Measurements from ENCODE around the gene EFHC1.
A peak's percentile ranks its signal among the peaks of the same experiment; 100 is the strongest.
"Not testable (repeated sequence)": the region's sequence is repeated elsewhere in the genome, so short reads cannot be mapped to it uniquely, and the experiment has no call there.

Gene EFHC1

DNA sequence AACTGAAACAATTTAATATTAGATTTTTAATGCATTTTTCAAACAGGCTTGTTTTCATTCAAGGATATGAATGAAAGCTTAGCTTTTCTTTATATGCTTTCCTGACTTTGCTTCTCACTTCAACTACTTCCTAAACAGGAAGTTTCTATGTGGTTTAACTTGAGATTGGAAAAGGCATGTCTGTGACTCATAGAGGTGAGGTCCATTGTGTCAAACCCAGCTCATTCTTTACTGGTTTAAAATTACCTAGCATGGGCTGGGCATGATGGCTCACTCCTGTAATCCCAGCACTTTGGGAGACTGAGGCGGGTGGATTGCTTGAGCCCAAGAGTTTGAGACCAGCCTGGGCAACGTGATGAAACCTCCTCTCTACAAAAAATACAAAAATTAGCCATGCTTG is 34.4 kb downstream of the EFHC1 start:
- H3K9me3 Mint-ChIP-seq (ENCODE audit: low read depth), result peaks cover 13% of the 10 kb centered on the region

DNA sequence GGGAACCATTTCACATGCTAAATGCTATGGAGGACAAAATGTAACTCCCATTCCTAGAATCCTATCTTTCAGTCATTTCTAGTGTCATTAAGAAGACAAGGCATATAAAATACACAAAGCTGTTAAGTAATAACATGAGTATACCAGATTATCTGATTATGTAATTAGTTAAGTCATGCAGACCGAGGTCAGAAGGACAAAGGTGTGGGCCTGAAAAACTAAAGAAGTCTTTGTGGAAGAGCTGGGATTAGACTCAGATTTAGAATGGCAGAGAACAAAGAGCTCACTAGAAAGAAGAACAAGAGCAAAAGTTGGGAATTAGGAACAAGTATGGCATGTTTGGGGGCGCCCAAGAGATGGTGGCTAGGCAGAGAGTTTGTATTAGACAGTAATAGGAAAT is 37.0 kb downstream of the EFHC1 start:
- no peak overlapping the region for H3K4me3 Mint-ChIP-seq
- H3K36me3 Mint-ChIP-seq, result peaks cover 9% of the 10 kb centered on the region
- peaks cover 3% of the 10 kb centered on the region for H3K27me3 Mint-ChIP-seq
- no peak overlapping the region for H3K27ac Mint-ChIP-seq
- H3K9me3 Mint-ChIP-seq (ENCODE audit: low read depth), result peaks cover 5% of the 10 kb centered on the region
- no peaks in the 10 kb centered on the region for H3K4me1 Mint-ChIP-seq (ENCODE audit: low read depth)

More for the DNA sequence above, 34.4 kb downstream of the EFHC1 start:
- Mint-ChIP-seq H3K4me3 (no peak overlapping the region), H3K27ac (no peak overlapping the region), H3K4me1 (ENCODE audit: low read depth) (no peaks in the 10 kb centered on the region), H3K36me3 (peaks cover 21% of the 10 kb centered on the region), H3K27me3 (no peaks in the 10 kb centered on the region)

DNA sequence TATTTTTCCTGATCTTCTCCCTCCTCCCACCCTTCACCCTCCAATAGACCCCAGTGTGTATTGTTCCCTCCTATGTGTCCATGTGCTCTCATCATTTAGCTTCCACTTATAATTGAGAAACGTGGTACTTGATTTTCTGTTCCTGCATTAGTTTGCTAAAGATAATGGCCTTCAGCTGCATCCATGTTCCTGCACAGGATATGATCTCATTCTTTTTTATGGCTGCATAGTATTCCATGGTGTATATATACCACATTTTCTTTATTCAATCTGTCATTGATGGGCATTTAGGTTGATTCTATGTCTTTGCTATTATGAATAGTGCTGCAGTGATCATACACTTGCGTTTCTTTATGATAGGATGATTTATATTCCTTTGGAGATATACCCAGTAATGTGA is 41.1 kb downstream of the EFHC1 start:
- not testable (repeated sequence) for H3K4me1 Mint-ChIP-seq (ENCODE audit: low read depth); H3K9me3 Mint-ChIP-seq (ENCODE audit: low read depth); H3K4me3 Mint-ChIP-seq; H3K27me3 Mint-ChIP-seq; H3K36me3 Mint-ChIP-seq; H3K27ac Mint-ChIP-seq

DNA sequence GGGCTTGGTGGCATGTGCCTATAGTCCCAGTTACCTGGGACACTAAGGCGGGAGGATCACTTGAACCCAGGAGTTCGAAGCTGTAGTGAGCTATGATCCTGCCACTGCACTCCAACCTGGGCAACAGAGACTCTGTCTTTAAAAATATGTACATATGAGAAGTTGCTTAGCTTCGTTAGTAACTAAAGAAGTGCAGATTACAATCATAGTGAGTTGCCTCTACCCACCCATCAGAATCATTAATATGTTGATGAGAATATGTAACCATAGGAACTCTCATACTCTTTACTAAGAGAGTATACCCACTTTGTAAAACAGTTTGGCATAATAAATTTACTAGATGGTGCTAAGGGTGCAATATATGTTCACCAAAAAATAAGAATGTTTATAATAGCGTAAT is 54.0 kb downstream of the EFHC1 start:
- Mint-ChIP-seq H3K36me3 (peaks cover 8% of the 10 kb centered on the region), H3K9me3 (ENCODE audit: low read depth) (no peaks in the 10 kb centered on the region), H3K27ac (no peak overlapping the region)

DNA sequence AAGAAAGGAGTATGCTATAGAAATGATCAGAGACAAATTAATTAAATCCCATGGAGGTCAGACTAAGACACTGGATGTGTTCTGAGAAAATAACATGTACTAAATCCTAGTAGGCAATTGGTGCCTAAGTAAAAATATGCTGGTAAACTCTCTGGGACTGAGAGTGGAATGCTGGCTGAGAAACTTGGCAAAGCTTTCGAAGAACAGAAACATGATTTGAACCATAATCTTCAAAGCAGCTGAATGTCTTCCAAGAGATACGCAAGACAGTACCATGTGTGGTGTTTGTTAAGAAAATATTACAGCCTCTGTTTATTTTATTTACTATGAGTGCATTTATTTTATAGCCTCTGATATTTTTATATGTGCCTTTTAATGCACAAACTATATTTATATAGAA is 55.2 kb downstream of the EFHC1 start:
- H3K4me3 Mint-ChIP-seq, result no peak overlapping the region
- no peaks in the 10 kb centered on the region for H3K27me3 Mint-ChIP-seq
- peaks cover 7% of the 10 kb centered on the region for H3K36me3 Mint-ChIP-seq
- H3K4me1 Mint-ChIP-seq (ENCODE audit: low read depth), result no peaks in the 10 kb centered on the region
- no peak overlapping the region for H3K27ac Mint-ChIP-seq
- H3K9me3 Mint-ChIP-seq (ENCODE audit: low read depth), result no peaks in the 10 kb centered on the region

More for the DNA sequence above, 54.0 kb downstream of the EFHC1 start:
- no peaks in the 10 kb centered on the region for H3K4me1 Mint-ChIP-seq (ENCODE audit: low read depth)
- no peak overlapping the region for H3K4me3 Mint-ChIP-seq
- H3K27me3 Mint-ChIP-seq, result no peaks in the 10 kb centered on the region

DNA sequence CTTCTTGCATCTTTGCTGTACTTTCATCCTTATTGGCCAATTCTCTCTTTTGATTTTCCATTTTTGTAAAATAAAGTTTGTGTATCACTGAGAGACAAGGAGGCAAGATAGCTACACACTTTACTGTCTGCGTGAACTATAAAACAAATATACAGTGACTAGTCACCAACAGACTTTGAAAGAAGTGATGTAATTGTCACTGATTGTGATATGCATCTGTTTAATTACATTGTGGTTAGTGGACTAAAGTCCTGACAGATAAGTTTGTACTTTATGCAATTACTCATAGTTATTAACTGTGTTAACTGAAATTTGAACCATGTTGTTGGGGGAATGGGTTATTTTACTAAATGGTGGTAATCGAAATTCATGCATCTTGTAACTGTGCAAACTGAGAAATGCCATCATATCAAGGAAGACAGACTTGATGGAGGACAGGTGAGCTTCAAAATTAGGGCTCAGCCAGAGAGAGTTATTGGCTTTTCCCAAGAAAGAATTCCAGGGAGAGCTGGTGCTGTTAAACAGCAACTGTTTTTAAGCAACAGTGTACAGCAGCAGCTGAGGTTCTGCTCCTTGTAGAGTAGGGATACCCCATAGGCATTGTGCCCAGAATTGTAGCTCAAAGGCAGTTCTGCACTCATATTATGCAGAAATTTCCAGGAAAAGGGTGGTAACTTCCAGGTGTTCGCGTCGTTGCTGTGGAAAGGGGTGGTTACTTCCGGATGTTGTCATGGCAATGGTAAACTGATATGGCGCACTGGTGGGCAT is 62.9 kb downstream of the EFHC1 start:
- no peak overlapping the region for H3K27ac Mint-ChIP-seq
- peaks cover 15% of the 10 kb centered on the region for H3K36me3 Mint-ChIP-seq
- H3K4me1 Mint-ChIP-seq (ENCODE audit: low read depth), result no peaks in the 10 kb centered on the region
- H3K4me3 Mint-ChIP-seq, result no peak overlapping the region
- H3K27me3 Mint-ChIP-seq, result no peaks in the 10 kb centered on the region
- H3K9me3 Mint-ChIP-seq (ENCODE audit: low read depth), result peaks cover 5% of the 10 kb centered on the region

DNA sequence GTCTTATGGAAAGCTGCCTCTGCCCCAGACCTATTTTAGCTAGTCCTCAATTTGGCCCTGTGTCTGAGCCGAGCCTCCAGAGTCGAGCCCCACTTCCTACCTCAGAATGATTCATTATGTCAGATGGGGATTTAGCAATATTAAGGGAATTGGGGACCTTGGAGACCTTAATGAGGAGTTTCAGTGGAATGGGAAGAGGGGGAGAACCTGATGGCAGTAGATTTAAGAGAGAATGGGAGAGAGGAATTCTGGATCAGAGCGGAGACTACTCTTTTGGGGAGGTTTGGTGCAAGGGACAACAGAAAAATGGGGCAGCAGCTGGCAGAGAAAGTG is 63.5 kb downstream of the EFHC1 start:
- Mint-ChIP-seq H3K36me3 (peaks cover 15% of the 10 kb centered on the region), H3K27ac (no peak overlapping the region), H3K9me3 (ENCODE audit: low read depth) (peaks cover 5% of the 10 kb centered on the region)

DNA sequence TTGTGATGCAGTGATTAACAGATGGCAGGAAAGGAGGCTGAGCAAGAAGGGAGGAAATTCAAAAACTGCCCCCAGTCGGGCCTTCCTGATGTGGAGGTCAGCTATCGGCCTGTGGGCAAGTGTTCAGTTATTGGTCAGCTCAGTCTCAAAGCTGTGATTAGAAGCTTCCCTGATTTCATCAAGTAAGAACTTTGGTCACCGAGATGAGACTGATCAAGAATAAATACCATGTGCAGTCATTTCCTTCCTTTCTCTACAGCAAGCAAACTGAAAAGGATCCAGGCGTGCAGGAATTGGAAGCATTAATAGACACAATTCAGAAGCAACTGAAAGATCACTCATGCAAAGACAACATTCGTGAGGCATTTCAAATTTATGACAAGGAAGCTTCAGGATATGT is 69.7 kb downstream of the EFHC1 start:
- H3K27ac Mint-ChIP-seq, result no peak overlapping the region
- H3K27me3 Mint-ChIP-seq, result no peaks in the 10 kb centered on the region
- peaks cover 5% of the 10 kb centered on the region for H3K9me3 Mint-ChIP-seq (ENCODE audit: low read depth)
- peaks cover 15% of the 10 kb centered on the region for H3K36me3 Mint-ChIP-seq
- H3K4me1 Mint-ChIP-seq (ENCODE audit: low read depth), result no peaks in the 10 kb centered on the region
- no peak overlapping the region for H3K4me3 Mint-ChIP-seq

More for the DNA sequence above, 63.5 kb downstream of the EFHC1 start:
- Mint-ChIP-seq H3K27me3 (no peaks in the 10 kb centered on the region), H3K4me3 (no peak overlapping the region), H3K4me1 (ENCODE audit: low read depth) (no peaks in the 10 kb centered on the region)

DNA sequence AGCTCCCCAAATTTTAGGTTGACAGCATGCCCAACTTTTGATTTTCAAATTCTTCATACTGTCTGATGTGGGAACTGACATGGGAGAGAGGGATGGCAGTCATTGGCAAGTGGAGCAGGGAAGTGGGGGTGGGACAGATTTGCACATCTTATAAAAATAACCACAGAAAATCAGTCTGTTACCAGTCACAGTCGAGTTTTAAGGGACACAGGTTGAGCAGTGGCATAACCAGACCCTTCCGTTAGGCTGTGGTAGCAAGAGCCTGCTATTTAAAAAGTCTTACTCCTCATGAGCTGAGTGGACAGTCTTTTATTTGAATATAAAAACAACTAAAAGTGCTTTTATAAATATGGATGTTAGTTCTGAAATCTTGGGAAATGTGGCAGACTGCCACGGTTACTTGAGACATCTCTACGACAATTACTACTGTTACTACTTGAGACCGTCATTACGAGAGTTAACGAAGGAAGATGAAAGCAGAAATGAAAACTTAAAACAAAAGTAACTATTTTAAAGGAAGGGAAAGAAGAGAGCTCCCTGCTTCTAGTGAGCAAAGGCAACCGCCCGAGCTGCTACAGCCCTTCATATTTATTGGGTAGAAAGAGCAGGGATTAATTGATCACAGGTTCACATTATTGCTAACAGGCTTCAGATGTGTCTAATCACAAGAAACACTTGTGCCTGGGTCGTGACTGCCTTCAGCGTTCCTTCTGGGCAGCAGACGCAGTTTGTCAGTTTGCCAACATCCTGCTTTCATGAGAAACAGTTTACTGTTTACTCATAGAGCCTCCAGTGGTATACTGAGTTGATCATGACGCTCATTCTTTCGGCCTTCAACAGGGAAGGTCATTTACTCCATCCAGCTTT is 71.3 kb downstream of the EFHC1 start:
- H3K27ac Mint-ChIP-seq, result no peak overlapping the region
- H3K4me1 Mint-ChIP-seq (ENCODE audit: low read depth), result no peaks in the 10 kb centered on the region
- H3K9me3 Mint-ChIP-seq (ENCODE audit: low read depth), result no peaks in the 10 kb centered on the region
- H3K4me3 Mint-ChIP-seq, result no peak overlapping the region
- H3K36me3 Mint-ChIP-seq, result peaks cover 17% of the 10 kb centered on the region
- H3K27me3 Mint-ChIP-seq, result no peaks in the 10 kb centered on the region

DNA sequence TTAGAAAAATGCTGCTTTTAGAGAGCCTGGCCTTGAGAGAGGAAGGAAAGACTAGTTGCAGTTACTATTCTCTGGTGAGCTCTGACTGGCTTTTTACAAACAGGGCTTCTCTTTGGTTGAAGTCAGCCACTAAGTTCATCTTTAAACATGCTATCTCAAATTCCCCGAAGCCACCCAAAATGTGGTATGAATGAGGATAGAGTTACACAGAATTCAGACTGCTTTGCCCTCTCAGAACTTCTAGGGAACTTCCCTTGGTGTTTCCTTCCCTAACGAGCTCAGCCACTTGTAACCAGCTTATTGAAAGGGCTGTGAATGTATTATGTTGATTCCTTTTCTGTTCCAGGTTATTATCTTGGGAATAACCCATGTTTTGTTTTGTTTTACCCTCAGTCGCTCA is 73.5 kb downstream of the EFHC1 start:
- no peaks in the 10 kb centered on the region for H3K27me3 Mint-ChIP-seq
- H3K4me1 Mint-ChIP-seq (ENCODE audit: low read depth), result no peaks in the 10 kb centered on the region
- peaks cover 11% of the 10 kb centered on the region for H3K36me3 Mint-ChIP-seq
- H3K9me3 Mint-ChIP-seq (ENCODE audit: low read depth), result no peaks in the 10 kb centered on the region
- no peak overlapping the region for H3K4me3 Mint-ChIP-seq
- H3K27ac Mint-ChIP-seq, result no peak overlapping the region

DNA sequence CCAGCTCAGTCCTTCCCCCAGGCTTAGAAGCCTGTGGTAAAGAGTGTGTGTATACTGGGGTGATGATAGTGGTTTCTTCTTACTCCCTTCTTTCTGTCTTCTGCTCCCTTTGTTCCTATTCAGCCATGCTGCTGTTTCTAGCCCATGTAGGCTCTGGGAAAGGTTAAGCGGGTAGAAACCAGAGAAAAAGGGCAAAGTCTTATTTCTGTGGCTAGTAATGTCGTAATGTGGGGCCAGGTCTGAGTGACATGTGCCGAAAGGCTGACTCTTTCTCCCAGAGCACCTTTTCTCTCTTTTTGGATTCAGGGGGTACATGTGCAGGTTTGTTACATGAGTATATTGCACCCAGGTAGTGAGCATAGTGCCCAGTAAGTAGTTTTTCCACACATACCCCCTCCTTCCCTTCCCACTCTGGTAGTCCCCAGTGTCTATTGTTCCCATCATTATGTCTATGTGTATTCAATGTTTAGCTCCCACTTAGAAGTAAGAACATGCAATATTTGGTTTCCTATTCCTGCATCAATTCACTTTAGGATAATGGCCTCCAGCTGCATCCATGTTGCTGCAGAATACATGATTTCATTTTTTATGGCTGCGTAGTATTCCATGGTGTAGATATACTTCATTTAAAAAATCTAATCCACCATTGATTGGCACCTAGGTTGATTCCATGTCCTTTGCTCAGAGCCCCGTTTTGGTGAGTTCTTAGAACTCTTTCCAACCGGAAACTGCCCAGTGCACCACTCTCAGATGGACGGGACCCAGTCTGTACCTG is 74.3 kb downstream of the EFHC1 start:
- H3K27ac Mint-ChIP-seq, result peak overlapping the region; percentile 58
- peaks cover 7% of the 10 kb centered on the region for H3K36me3 Mint-ChIP-seq
- no peaks in the 10 kb centered on the region for H3K4me1 Mint-ChIP-seq (ENCODE audit: low read depth)
- H3K4me3 Mint-ChIP-seq, result no peak overlapping the region
- H3K9me3 Mint-ChIP-seq (ENCODE audit: low read depth), result no peaks in the 10 kb centered on the region
- H3K27me3 Mint-ChIP-seq, result no peaks in the 10 kb centered on the region

DNA sequence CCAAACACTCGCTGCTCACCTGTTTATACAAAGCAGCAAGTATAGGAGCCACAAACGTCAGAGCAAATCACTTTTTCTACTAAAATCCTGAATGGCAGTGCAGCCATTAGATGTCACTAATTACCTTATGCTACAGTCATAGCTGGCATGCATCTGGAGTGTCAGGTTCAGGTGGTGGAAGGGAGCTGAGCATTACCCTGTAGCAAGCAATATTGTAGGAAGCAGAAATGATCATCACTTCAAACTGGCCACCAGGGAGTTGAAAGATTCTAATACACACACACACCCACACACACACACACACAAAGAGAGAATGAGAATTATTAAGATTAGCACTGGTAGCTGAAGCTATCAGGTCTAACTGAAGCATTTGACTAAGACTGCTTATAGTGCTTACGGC is 75.8 kb downstream of the EFHC1 start:
- Mint-ChIP-seq H3K4me1 (ENCODE audit: low read depth) (no peaks in the 10 kb centered on the region), H3K36me3 (peaks cover 6% of the 10 kb centered on the region), H3K9me3 (ENCODE audit: low read depth) (no peaks in the 10 kb centered on the region), H3K4me3 (no peak overlapping the region), H3K27ac (no peak overlapping the region), H3K27me3 (no peaks in the 10 kb centered on the region)

DNA sequence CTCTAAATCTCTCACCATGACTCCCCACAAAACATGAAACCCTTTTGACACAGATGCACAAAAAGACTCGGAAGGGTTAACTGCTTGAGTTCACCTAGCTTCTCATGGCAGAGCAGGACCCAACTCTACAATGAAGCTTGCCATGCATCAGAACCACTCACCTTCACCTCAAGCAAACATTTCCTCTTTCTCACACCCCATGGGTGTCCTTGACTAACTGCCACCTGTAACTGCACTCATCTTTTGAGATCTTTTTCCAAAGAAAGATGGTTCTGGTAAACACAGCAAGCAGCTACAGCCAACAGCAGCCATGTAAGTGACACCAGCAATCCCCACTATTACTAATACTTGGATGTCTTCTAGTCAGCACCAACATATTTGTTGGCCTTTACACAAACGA is 76.5 kb downstream of the EFHC1 start:
- Mint-ChIP-seq H3K36me3 (peaks cover 5% of the 10 kb centered on the region), H3K27ac (no peak overlapping the region), H3K27me3 (no peaks in the 10 kb centered on the region), H3K4me1 (ENCODE audit: low read depth) (no peaks in the 10 kb centered on the region), H3K4me3 (no peak overlapping the region), H3K9me3 (ENCODE audit: low read depth) (no peaks in the 10 kb centered on the region)

DNA sequence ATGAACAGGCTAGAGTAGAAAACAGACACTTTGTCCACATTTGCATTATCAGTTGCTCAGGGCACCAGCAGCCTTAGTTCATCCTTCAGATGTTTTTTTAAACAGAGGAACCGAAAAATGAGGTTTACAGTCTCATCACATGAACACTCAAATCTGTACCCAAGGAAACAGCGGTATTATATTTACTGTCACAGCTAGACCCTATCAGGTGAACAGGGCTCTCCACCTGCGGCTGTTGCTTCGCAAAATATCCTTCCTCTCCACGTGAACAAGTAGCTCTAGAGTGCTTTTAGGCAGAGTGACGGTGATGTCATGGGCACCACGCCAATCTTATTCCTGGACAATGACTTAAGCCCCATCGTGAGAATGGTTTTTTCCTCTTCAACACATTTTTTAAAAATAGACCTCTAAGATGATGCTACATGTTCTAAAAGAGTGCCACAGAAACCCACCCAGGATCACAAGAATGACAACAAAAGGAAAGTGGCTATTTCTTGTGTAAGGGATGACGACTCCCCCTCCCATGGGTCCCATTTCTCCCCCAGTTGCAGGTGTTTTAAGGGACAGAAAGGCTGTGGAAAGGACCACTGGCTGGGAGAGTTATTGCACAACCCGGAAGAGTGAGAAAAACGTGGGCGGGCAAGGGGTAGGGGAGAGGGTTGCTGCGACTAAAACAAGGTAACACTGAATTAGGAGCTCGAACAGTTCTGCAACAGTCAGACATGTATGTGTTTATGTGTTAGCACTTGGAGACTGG is 77.7 kb downstream of the EFHC1 start:
- Mint-ChIP-seq H3K4me1 (ENCODE audit: low read depth) (no peaks in the 10 kb centered on the region), H3K4me3 (no peak overlapping the region), H3K9me3 (ENCODE audit: low read depth) (no peaks in the 10 kb centered on the region), H3K27me3 (no peaks in the 10 kb centered on the region), H3K27ac (no peak overlapping the region), H3K36me3 (peaks cover 4% of the 10 kb centered on the region)

All from activated naive CD8-positive, alpha-beta T cell (primary cell).